Parathyroid adenoma (tissue), 2 donors: ENCODE measurements around the gene ZBED1.
"Not testable (repeated sequence)": the region's sequence is repeated elsewhere in the genome, so short reads cannot be mapped to it uniquely, and the experiment has no call there.

Experiments used
- H2AFZ ChIP-seq: fragments of 300-600 bp; sonication (generic); one replicate; pipeline ENCODE4 v1.7.0; 2017; ENCODE audit warnings: antibody characterized with exemption, mild to moderate bottlenecking
- H3K27ac ChIP-seq: fragments of 300-600 bp; sonication (generic); one replicate; pipeline ENCODE4 v1.7.0; 2017
- H3K27me3 ChIP-seq: fragments of 300-600 bp; sonication (generic); one replicate; pipeline ENCODE4 v1.7.0; 2017; ENCODE audit warnings: low read length; ENCODE audit not compliant: control insufficient read depth, insufficient read depth
- H3K36me3 ChIP-seq: fragments of 300-600 bp; sonication (generic); one replicate; pipeline ENCODE4 v1.7.0; 2017; ENCODE audit warnings: low read length; ENCODE audit not compliant: control insufficient read depth, insufficient read depth
- H3K4me1 ChIP-seq: fragments of 300-600 bp; sonication (generic); one replicate; pipeline ENCODE4 v1.7.0; 2017; ENCODE audit warnings: control low read depth
- H3K4me2 ChIP-seq: fragments of 300-600 bp; sonication (generic); one replicate; pipeline ENCODE4 v1.7.0; 2017; ENCODE audit warnings: low read length
- H3K4me3 ChIP-seq: fragments of 300-600 bp; sonication (generic); one replicate; pipeline ENCODE4 v1.7.0; 2017; ENCODE audit warnings: low read depth, low read length
- H3K79me2 ChIP-seq: fragments of 300-600 bp; sonication (generic); one replicate; pipeline ENCODE4 v1.7.0; 2017; ENCODE audit warnings: control low read depth
- H3K9ac ChIP-seq: fragments of 300-600 bp; sonication (generic); one replicate; pipeline ENCODE4 v1.7.0; 2017; ENCODE audit warnings: mild to moderate bottlenecking
- H3K9me3 ChIP-seq: fragments of 300-600 bp; sonication (generic); one replicate; pipeline ENCODE4 v1.7.0; 2017; ENCODE audit warnings: low read length; ENCODE audit not compliant: control insufficient read depth
- TF ChIP-seq, protein P1 (sequence below): fragments of 300-600 bp; sonication (generic); IDR thresholded peaks from one replicate; pipeline ENCODE4 v1.7.0; 2017; ENCODE audit warnings: antibody characterized with exemption, mild to moderate bottlenecking
- donor health status: primary hyperparathyroidism.

Gene ZBED1

DNA sequence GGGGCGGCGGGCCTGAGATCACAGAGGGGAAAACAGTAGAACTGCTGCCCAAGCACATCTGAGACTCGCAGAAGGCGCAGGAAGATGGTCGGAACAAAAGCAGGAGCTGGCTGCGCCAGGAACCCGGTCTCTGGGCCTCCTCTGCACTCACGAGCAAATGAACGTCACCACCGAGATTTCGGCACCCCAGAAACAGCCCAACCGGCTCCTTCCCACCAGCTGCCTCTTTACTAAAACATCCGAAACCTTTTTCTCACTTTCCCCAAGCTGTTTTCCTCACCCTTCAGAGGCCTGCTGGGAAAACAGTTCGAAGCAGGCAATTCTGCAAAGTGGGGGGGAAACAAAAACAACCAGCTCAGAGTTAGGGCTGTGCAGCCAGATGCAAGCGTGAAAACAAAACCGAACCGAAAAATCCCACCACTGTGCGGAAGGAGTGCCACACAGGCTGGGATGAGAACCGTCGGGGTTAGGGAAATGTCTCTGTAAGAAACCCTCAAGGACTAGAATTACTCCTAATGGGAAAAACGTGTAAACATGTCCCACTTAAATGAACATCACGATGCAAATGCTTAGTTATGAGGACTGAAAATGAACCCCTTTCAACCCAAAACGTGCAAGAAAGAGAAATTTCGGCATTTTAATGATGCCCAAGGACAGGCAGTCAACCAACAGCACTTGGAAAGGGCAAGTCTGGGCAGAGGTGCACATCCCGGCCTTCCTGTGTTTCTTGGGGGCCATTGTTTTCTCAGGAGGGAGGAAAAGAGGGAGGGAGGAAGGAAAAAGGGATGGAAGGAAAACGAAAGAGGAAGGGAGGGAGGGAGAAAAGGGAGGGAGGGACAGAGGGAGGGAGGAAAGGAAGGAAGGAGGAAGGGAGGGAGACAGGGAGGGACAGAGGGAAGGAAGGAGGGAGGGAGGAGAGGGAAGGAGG is 15.8 kb downstream of the ZBED1 start:
- H3K4me3 ChIP-seq, result no peak overlapping the region
- H3K27ac ChIP-seq, result no peak overlapping the region
- TF ChIP-seq, protein P1, sequence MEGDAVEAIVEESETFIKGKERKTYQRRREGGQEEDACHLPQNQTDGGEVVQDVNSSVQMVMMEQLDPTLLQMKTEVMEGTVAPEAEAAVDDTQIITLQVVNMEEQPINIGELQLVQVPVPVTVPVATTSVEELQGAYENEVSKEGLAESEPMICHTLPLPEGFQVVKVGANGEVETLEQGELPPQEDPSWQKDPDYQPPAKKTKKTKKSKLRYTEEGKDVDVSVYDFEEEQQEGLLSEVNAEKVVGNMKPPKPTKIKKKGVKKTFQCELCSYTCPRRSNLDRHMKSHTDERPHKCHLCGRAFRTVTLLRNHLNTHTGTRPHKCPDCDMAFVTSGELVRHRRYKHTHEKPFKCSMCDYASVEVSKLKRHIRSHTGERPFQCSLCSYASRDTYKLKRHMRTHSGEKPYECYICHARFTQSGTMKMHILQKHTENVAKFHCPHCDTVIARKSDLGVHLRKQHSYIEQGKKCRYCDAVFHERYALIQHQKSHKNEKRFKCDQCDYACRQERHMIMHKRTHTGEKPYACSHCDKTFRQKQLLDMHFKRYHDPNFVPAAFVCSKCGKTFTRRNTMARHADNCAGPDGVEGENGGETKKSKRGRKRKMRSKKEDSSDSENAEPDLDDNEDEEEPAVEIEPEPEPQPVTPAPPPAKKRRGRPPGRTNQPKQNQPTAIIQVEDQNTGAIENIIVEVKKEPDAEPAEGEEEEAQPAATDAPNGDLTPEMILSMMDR, result no peak
- no peaks in the 10 kb centered on the region for H3K9me3 ChIP-seq
- H3K79me2 ChIP-seq, result peaks cover 6% of the 10 kb centered on the region
- H2AFZ ChIP-seq, result no peak overlapping the region
- H3K9ac ChIP-seq, result no peak overlapping the region
- H3K27me3 ChIP-seq, result no peaks in the 10 kb centered on the region
- no peaks in the 10 kb centered on the region for H3K4me1 ChIP-seq
- no peaks in the 10 kb centered on the region for H3K36me3 ChIP-seq
- no peak overlapping the region for H3K4me2 ChIP-seq

DNA sequence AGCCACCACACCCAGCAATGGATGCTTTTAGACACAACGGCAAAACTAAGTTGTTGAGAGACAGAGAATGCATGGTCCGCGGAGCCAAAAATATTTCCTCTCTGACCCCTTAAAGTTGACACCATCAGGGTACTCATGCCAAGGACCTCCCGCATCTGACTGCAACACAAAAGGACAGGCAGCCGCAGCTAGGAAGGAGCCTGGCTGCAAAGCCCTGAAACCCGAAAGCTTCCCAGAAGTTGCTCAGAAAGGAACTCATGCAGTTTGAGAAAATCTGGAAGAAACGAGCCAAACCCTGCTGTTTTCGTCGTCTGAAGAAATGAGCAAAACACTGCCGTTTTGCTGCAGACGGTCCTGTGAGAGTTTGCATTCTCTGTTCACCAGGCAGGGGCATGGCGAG is 16.5 kb downstream of the ZBED1 start:
- H3K36me3 ChIP-seq, result no peaks in the 10 kb centered on the region
- H3K9ac ChIP-seq, result no peak overlapping the region
- no peaks in the 10 kb centered on the region for H3K27me3 ChIP-seq
- TF ChIP-seq, protein P1, result no peak
- peaks cover 8% of the 10 kb centered on the region for H3K79me2 ChIP-seq
- H3K4me1 ChIP-seq, result no peaks in the 10 kb centered on the region
- no peak overlapping the region for H3K27ac ChIP-seq
- H3K4me3 ChIP-seq, result no peak overlapping the region
- H3K4me2 ChIP-seq, result no peak overlapping the region
- H2AFZ ChIP-seq, result no peak overlapping the region
- no peaks in the 10 kb centered on the region for H3K9me3 ChIP-seq

DNA sequence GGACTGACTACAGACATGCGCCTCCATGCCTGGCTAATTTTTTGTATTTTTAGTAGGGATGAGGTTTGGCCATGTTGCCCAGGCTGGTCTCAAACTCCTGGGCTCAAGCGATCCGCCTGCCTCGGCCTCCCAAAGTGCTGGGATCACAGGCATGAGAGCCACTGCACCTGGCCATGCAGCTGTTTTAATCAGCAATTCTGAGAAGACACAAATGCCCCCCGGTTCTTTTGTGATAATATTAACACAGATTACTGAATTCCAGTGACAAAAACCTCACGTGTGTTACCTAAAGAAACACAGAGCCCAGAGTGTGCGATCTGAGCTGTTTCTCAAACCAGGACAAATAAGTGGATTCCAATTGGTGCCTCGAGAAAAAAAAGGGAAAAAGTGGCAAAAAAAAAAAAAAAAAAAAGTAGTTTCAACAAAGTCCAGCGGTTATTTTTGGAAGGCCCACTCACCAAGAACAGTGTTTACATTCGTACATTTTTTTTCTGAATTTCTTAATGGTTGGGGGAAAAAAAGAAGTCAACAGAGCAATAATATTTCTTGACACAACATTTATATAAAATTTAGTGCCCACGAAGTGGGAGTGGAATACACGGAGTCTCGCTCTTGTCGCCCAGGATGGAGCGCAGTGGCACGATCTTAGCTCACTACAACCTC is 17.2 kb downstream of the ZBED1 start:
- Histone ChIP-seq H3K9me3 (no peaks in the 10 kb centered on the region), H3K4me1 (no peaks in the 10 kb centered on the region), H3K27me3 (no peaks in the 10 kb centered on the region), H3K79me2 (peaks cover 12% of the 10 kb centered on the region), H2AFZ (no peak overlapping the region), H3K36me3 (no peaks in the 10 kb centered on the region), H3K9ac (no peak overlapping the region), H3K4me2 (no peak overlapping the region), H3K27ac (no peak overlapping the region), H3K4me3 (no peak overlapping the region)
- TF ChIP-seq, protein P1, result no peak

DNA sequence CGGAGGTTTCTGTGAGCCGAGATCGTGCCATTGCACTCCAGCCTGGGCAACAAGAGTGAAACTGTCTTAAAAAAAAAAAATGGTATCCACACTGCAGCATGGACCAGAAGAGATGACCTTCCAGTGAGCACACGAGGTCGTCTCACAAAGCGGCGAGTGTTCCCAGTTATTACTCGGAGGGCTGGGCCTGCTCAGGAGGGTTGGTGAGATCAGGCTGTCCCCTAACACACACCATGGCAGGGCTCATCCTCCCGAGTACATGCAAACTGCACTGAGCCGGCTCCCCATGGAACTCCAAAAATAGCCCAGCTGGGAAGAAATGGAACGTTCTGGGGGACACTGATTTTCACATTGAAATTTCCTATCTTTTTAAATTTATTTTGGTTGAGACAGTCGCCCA is 19.2 kb downstream of the ZBED1 start:
- H3K4me2 ChIP-seq, H3K27ac ChIP-seq, H3K4me3 ChIP-seq, H3K9me3 ChIP-seq, H3K36me3 ChIP-seq, H3K4me1 ChIP-seq, H3K27me3 ChIP-seq, H2AFZ ChIP-seq, H3K9ac ChIP-seq: not testable (repeated sequence)
- H3K79me2 ChIP-seq, result peaks cover 16% of the 10 kb centered on the region

DNA sequence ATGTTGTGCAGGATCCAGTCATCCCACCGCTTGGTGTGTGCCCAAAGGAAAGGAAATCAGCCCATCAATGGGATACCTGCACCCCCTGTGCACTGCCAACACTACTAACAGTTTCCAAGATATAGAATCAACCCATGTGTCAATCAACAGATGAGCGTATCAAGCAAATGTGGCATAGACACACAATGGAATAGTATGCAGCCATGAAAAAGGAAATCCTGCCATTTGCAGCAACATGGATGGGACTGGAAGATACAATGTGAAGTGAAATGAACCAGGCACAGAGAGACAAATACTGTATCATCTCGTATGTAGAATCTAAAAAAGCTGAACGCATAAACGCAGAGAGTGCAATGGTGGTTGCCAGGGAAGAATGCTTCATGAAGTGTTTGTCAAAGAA is 20.8 kb downstream of the ZBED1 start:
- H3K36me3 ChIP-seq, H3K4me2 ChIP-seq, H3K27me3 ChIP-seq, H3K27ac ChIP-seq, H3K4me1 ChIP-seq, H3K4me3 ChIP-seq, H3K9ac ChIP-seq, H2AFZ ChIP-seq, H3K9me3 ChIP-seq: not testable (repeated sequence)
- peaks cover 23% of the 10 kb centered on the region for H3K79me2 ChIP-seq
